Thyroid gland (tissue), 4 donors: ENCODE data around the gene PLXDC2.

Experiments used
- CTCF ChIP-seq, 6 experiments: fragments of 200-600 bp in 3 of 6; fragments of 450-650 bp in 3 of 6; sonication (generic) in 3 of 6; IDR thresholded peaks; one replicate each; pipeline ENCODE4 v1.5.1; 2016 to 2019; ENCODE audit warnings: antibody characterized with exemption in 6 of 6, mild to moderate bottlenecking in 2 of 6, inconsistent platforms in 1 of 6, moderate library complexity in 1 of 6
- POLR2A ChIP-seq, 2 donors: fragments of 450-650 bp; IDR thresholded peaks; one replicate each; pipeline ENCODE4 v1.6.1; 2017; ENCODE audit warnings: antibody characterized with exemption in 2 of 2, mild to moderate bottlenecking in 2 of 2, moderate library complexity in 1 of 2

GRCh38 chr10:19904202-19904661 is 88.0 kb downstream of the PLXDC2 start:
- no peak for TF ChIP-seq POLR2A (IDR thresholded peaks at IDR 0.05)
- no peak for TF ChIP-seq CTCF (IDR thresholded peaks at IDR 0.05)
